Measurements from ENCODE around the gene WWOX. TPM values are rescaled to one million over a fixed set of nuclear protein-coding genes. Genes with fewer than 3 reads are reported as not detected.

The WWOX gene
- total RNA-seq, 3 donors from 2014 or later (not counting 1 experiment from before 2014, with no cell fraction given), result 21.0 to 29.8 (median 27.0) TPM

- H3K4me1 Mint-ChIP-seq, result peaks cover 0 to 4% of the 10 kb centered on the region in 2 donors
- WGBS (ENCODE audit: insufficient coverage), result 94% methylated on average over 8 of the region's 12 CpGs
- no peaks in the 10 kb centered on the region for H3K4me1 ChIP-seq (ENCODE audit: control insufficient read depth, insufficient read depth, low read length)
- no peaks in the 10 kb centered on the region for H3K36me3 ChIP-seq (ENCODE audit: control insufficient read depth, insufficient read depth, low read length)
- H3K4me3 Mint-ChIP-seq, result no peak overlapping the region
- ATAC-seq, result no peak
- TF ChIP-seq, protein P1, sequence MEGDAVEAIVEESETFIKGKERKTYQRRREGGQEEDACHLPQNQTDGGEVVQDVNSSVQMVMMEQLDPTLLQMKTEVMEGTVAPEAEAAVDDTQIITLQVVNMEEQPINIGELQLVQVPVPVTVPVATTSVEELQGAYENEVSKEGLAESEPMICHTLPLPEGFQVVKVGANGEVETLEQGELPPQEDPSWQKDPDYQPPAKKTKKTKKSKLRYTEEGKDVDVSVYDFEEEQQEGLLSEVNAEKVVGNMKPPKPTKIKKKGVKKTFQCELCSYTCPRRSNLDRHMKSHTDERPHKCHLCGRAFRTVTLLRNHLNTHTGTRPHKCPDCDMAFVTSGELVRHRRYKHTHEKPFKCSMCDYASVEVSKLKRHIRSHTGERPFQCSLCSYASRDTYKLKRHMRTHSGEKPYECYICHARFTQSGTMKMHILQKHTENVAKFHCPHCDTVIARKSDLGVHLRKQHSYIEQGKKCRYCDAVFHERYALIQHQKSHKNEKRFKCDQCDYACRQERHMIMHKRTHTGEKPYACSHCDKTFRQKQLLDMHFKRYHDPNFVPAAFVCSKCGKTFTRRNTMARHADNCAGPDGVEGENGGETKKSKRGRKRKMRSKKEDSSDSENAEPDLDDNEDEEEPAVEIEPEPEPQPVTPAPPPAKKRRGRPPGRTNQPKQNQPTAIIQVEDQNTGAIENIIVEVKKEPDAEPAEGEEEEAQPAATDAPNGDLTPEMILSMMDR (IDR thresholded peaks at IDR 0.05), result no peak
- H3K9me3 Mint-ChIP-seq, result no peaks in the 10 kb centered on the region
- H3K27me3 Mint-ChIP-seq (ENCODE audit: low read depth in 2 of 2), result no peaks in the 10 kb centered on the region
- no peak for DNase-seq
- no peaks in the 10 kb centered on the region for H3K36me3 Mint-ChIP-seq
- intact Hi-C loops (cut with micrococcal nuclease), result no loop called here
- H3K27me3 ChIP-seq (ENCODE audit: control insufficient read depth, insufficient read depth, low read length), result no peaks in the 10 kb centered on the region
- H3K4me3 ChIP-seq (ENCODE audit: low read length), result no peak overlapping the region
- no peaks in the 10 kb centered on the region for H3K9me3 ChIP-seq (ENCODE audit: control insufficient read depth, insufficient read depth, low read length)
- H3K27ac Mint-ChIP-seq, result no peak overlapping the region
- no peak overlapping the region for H3K27ac ChIP-seq (ENCODE audit: low read length)
These were observed 264.5 kb downstream of the WWOX start for GRCh38 chr16:78363843-78364555.

GRCh38 chr16:78364556-78364880 lies 265.1 kb downstream of the WWOX start:
- Mint-ChIP-seq H3K27me3 (ENCODE audit: low read depth in 2 of 2) (no peaks in the 10 kb centered on the region), H3K4me1 (peaks cover 0 to 6% of the 10 kb centered on the region in 2 donors), H3K4me3 (no peak overlapping the region), H3K9me3 (no peaks in the 10 kb centered on the region), H3K27ac (no peak overlapping the region), H3K36me3 (no peaks in the 10 kb centered on the region)
- Histone ChIP-seq H3K4me1 (ENCODE audit: control insufficient read depth, insufficient read depth, low read length) (no peaks in the 10 kb centered on the region), H3K4me3 (ENCODE audit: low read length) (no peak overlapping the region), H3K27ac (ENCODE audit: low read length) (no peak overlapping the region), H3K36me3 (ENCODE audit: control insufficient read depth, insufficient read depth, low read length) (no peaks in the 10 kb centered on the region), H3K27me3 (ENCODE audit: control insufficient read depth, insufficient read depth, low read length) (no peaks in the 10 kb centered on the region), H3K9me3 (ENCODE audit: control insufficient read depth, insufficient read depth, low read length) (no peaks in the 10 kb centered on the region)
- TF ChIP-seq, protein P1 (IDR thresholded peaks at IDR 0.05), result no peak
- ATAC-seq (no peak), DNase-seq (no peak)
- 66% methylated on average over 2 of the region's 3 CpGs for WGBS (ENCODE audit: insufficient coverage)
- intact Hi-C loops (cut with micrococcal nuclease), result no loop called here

DNA sequence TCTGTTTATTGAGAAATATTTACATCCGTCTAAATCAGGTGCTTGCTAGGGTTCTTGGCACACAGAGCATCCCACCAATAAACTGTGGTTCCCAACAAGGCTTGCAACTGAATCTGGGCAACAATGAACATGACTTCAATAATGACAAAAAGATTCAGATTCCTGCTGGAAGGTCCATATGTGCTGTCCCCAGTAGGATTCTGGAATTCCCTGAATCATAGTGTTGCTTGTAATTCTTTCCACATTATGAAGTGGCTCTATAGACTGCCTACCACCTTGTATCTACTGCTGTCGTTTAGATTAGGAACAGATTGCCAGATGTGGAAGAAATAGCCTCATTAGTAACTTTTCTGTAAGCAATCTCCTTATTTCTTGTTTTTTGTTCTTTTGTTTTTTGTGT lies 265.9 kb downstream of the WWOX start:
- intact Hi-C loops (cut with micrococcal nuclease), result no loop called here
- no peak overlapping the region for H3K27ac ChIP-seq (ENCODE audit: low read length)
- no peaks in the 10 kb centered on the region for H3K9me3 ChIP-seq (ENCODE audit: control insufficient read depth, insufficient read depth, low read length)
- no peaks in the 10 kb centered on the region for H3K27me3 Mint-ChIP-seq (ENCODE audit: low read depth in 2 of 2)
- TF ChIP-seq, protein P1 (IDR thresholded peaks at IDR 0.05), result no peak
- 82% methylated on average over 1 of the region's 2 CpGs for WGBS (ENCODE audit: insufficient coverage)
- no peaks in the 10 kb centered on the region for H3K36me3 Mint-ChIP-seq
- peaks cover 0 to 6% of the 10 kb centered on the region in 2 donors for H3K4me1 Mint-ChIP-seq
- no peak overlapping the region for H3K27ac Mint-ChIP-seq
- no peak for ATAC-seq
- no peaks in the 10 kb centered on the region for H3K9me3 Mint-ChIP-seq
- no peaks in the 10 kb centered on the region for H3K27me3 ChIP-seq (ENCODE audit: control insufficient read depth, insufficient read depth, low read length)
- no peak for DNase-seq
- H3K4me3 ChIP-seq (ENCODE audit: low read length), result no peak overlapping the region
- H3K36me3 ChIP-seq (ENCODE audit: control insufficient read depth, insufficient read depth, low read length), result no peaks in the 10 kb centered on the region
- no peaks in the 10 kb centered on the region for H3K4me1 ChIP-seq (ENCODE audit: control insufficient read depth, insufficient read depth, low read length)
- H3K4me3 Mint-ChIP-seq, result no peak overlapping the region

Data from natural killer cell (primary cell).